ENCODE results near the gene PRDM11. TPM values are rescaled to one million over a fixed set of nuclear protein-coding genes. Genes with fewer than 3 reads are reported as not detected.

Gene PRDM11
- total RNA-seq, 1 donor from 2014 or later = 24.0 TPM

Other genes starting within 250 kb of the PRDM11 start
- gene TP53I11, start 195.8 kb upstream of the PRDM11 start, total RNA-seq (ENCODE audit: low replicate concordance) = 38.2 and 72.4 TPM in 2 replicates
- gene SYT13, start 139.7 kb downstream of the PRDM11 start, total RNA-seq (ENCODE audit: low replicate concordance) = 17.4 and 36.4 TPM in 2 replicates

All from type B pancreatic cell (in vitro differentiated cells).